Gastroesophageal sphincter (tissue), 4 donors: Measurements from ENCODE around the gene AZIN2. TPM values are rescaled to one million over a fixed set of nuclear protein-coding genes. Genes with fewer than 3 reads are reported as not detected.

ENCODE experiments used
- ATAC-seq: fragments of 150-250 bp; one replicate; pipeline ENCODE4 v1.9.1; 2016; ENCODE audit warnings: mild to moderate bottlenecking, moderate library complexity
- H3K27ac ChIP-seq, 4 donors: fragments of 200-600 bp; sonication (generic) in 3 of 4; 1 replicate in 3 of 4; 2 replicates in 1 of 4; pipeline ENCODE4 v1.5.1; 2016 to 2019
- H3K27me3 ChIP-seq: fragments of 200-600 bp; sonication (generic); one replicate; pipeline ENCODE4 v1.5.1; 2019
- H3K36me3 ChIP-seq, 2 donors: fragments of 200-600 bp; sonication (generic); one replicate each; pipeline ENCODE4 v1.5.1; 2019; ENCODE audit warnings: control low read depth in 1 of 2
- H3K4me1 ChIP-seq, 3 donors: fragments of 200-600 bp; sonication (generic); 1 replicate in 2 of 3; 2 replicates in 1 of 3; pipeline ENCODE4 v1.5.1; 2016 to 2019; ENCODE audit warnings: control low read depth in 2 of 3
- H3K4me3 ChIP-seq, 2 donors: fragments of 200-600 bp; sonication (generic); one replicate each; pipeline ENCODE4 v1.5.1; 2019; ENCODE audit warnings: mild to moderate bottlenecking in 1 of 2, moderate library complexity in 1 of 2
- H3K9me3 ChIP-seq, 3 donors: fragments of 200-600 bp; sonication (generic); one replicate each; pipeline ENCODE4 v1.5.1; 2017 to 2019; ENCODE audit warnings: control low read depth in 2 of 3
- EP300 ChIP-seq: sonication (generic); formaldehyde crosslinking; IDR thresholded peaks from one replicate; pipeline ENCODE4 v1.6.1; 2017; ENCODE audit warnings: antibody characterized with exemption, mild to moderate bottlenecking
- POLR2A ChIP-seq, 2 donors: fragments of 450-650 bp; IDR thresholded peaks; one replicate each; pipeline ENCODE4 v1.6.1; 2017; ENCODE audit warnings: antibody characterized with exemption in 2 of 2, mild to moderate bottlenecking in 2 of 2, moderate library complexity in 1 of 2
- POLR2AphosphoS5 ChIP-seq: sonication (generic); formaldehyde crosslinking; IDR thresholded peaks from one replicate; pipeline ENCODE4 v1.6.1; 2017; ENCODE audit warnings: antibody characterized with exemption
- WGBS, 2 donors: methylation state at CpG; one replicate each; pipeline ENCODE4 v1.1.5; 2018; ENCODE audit warnings: low coverage in 1 of 2; 5-methylcytosine and 5-hydroxymethylcytosine counted together
- total RNA-seq, 4 donors: library from RNA; depleted of rRNA; stranded (reverse); fragments of >200 nt; gene quantifications; one replicate each; pipeline ENCODE4 v1.1.0, GENCODE V29; 2016
- TF ChIP-seq, protein P1 (sequence below), 4 experiments: fragments of 200-600 bp in 2 of 4; fragments of 450-650 bp in 2 of 4; sonication (generic) in 1 of 4; IDR thresholded peaks; one replicate each; pipeline ENCODE4 v1.5.1; 2017 to 2019; ENCODE audit warnings: antibody characterized with exemption in 4 of 4, mild to moderate bottlenecking in 2 of 4, moderate library complexity in 2 of 4

The AZIN2 gene
- total RNA-seq, 4 donors from 2014 or later = 0.31 to 6.4 (median 2.8) TPM

DNA sequence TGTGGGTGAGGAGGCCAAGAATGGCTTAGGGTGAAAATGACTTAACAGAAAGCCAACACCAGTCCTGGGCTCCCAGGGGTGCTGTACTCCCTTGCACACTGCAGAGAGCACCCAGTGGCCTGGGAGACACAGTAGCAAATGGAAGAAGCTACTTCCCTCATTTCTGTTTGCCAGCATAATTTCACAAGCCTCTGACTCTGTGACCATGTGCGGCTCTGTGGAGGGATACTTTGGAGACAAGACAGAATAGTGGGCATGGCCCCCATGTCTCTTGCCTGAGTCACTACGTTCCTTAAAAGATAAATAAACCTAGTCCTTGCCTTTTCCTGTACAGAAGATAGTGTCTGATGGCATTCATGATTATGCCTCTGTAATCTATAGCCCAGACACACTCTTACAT is 62.7 kb downstream of the AZIN2 start:
- Histone ChIP-seq H3K4me3 (no peak overlapping the region), H3K27me3 (no peaks in the 10 kb centered on the region), H3K27ac (peak overlapping the region in 1 of 4 donors; percentile 33), H3K9me3 (no peaks in the 10 kb centered on the region), H3K36me3 (peaks cover 0 to 42% of the 10 kb centered on the region in 2 donors), H3K4me1 (peaks cover 0 to 27% (median 9%) of the 10 kb centered on the region in 3 donors)
- 38 to 50% methylated on average over 2 of the region's 2 CpGs for WGBS, 2 donors
- no peak for ATAC-seq
- TF ChIP-seq POLR2A (IDR thresholded peaks at IDR 0.05) = no peak
- TF ChIP-seq, protein P1, sequence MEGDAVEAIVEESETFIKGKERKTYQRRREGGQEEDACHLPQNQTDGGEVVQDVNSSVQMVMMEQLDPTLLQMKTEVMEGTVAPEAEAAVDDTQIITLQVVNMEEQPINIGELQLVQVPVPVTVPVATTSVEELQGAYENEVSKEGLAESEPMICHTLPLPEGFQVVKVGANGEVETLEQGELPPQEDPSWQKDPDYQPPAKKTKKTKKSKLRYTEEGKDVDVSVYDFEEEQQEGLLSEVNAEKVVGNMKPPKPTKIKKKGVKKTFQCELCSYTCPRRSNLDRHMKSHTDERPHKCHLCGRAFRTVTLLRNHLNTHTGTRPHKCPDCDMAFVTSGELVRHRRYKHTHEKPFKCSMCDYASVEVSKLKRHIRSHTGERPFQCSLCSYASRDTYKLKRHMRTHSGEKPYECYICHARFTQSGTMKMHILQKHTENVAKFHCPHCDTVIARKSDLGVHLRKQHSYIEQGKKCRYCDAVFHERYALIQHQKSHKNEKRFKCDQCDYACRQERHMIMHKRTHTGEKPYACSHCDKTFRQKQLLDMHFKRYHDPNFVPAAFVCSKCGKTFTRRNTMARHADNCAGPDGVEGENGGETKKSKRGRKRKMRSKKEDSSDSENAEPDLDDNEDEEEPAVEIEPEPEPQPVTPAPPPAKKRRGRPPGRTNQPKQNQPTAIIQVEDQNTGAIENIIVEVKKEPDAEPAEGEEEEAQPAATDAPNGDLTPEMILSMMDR (IDR thresholded peaks at IDR 0.05) = no peak
- no peak for TF ChIP-seq EP300
- no peak for TF ChIP-seq POLR2AphosphoS5

DNA sequence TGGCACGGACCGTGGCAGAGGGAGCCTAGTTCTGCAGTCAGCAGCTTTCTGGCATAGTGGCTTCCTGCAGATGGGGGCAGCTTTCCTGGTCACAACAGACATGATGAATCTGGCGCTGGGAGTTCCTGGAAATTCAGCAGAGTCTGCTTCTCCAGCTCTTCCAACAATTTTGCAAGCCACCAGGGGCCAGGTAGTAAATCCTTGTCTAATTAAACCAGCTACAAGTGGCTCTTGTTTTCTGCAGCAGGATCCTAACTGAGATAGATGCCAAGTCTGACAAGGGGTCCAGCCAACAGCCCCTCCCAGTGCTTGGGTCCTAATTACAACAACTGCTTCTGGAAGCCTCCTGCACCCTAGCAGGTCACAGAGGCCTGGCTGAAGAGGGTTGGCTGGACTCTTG is 65.0 kb downstream of the AZIN2 start:
- no peak overlapping the region for H3K4me3 ChIP-seq
- TF ChIP-seq POLR2A (IDR thresholded peaks at IDR 0.05) = no peak
- TF ChIP-seq EP300 = no peak
- TF ChIP-seq, protein P1 (IDR thresholded peaks at IDR 0.05) = no peak
- no peak for TF ChIP-seq POLR2AphosphoS5
- no peaks in the 10 kb centered on the region for H3K27me3 ChIP-seq
- no peaks in the 10 kb centered on the region for H3K9me3 ChIP-seq
- no CpG with 5 or more reads among the region's 3 CpGs for WGBS, 2 donors
- no peak for ATAC-seq
- peaks cover 0 to 24% (median 9%) of the 10 kb centered on the region in 3 donors for H3K4me1 ChIP-seq
- H3K36me3 ChIP-seq = peaks cover 0 to 50% of the 10 kb centered on the region in 2 donors
- no peak overlapping the region for H3K27ac ChIP-seq

DNA sequence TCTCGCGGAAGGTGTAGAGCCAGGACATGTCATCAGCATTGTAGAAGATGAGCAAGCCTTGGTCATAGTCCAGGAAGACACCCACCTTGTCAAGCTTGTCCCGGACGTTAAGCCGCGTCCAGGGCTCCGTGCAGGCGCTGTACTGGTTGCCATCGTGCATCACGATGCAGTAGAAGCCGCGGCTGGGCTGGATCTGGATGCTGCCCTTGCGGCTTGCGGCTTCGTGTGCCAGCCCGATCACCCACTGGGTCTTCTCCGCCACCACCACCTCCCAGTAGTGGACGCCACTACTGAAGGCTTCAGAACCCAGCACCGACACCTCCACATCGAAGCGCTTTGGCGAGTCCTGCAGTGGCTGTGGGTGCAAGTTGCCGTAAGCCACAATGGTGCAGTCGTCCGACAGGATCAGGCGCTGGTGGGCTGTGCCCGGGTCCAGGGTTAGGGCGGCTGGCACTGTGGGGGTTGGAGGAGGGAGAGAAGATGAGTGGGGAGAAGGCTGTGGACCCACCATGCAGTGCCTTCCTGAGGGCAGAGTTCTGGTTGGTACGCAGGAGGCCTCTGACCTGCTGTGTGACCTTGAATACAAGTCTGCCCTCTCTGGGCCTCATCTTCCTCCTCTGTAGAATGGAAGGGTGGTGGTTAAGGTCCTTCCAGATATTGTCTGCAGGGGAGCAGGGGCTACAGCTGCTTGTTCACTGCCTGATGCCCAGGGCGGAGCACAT is 66.5 kb downstream of the AZIN2 start:
- H3K27me3 ChIP-seq = no peaks in the 10 kb centered on the region
- TF ChIP-seq POLR2A (IDR thresholded peaks at IDR 0.05) (no peak), POLR2AphosphoS5 (no peak), EP300 (no peak)
- TF ChIP-seq, protein P1 (IDR thresholded peaks at IDR 0.05) = no peak
- peaks cover 0 to 56% of the 10 kb centered on the region in 2 donors for H3K36me3 ChIP-seq
- H3K4me1 ChIP-seq = peaks cover 0 to 29% (median 9%) of the 10 kb centered on the region in 3 donors
- H3K4me3 ChIP-seq = no peak overlapping the region
- H3K27ac ChIP-seq = no peak overlapping the region
- WGBS, 2 donors = 94 to 100% methylated on average over 2 to 15 of the region's 30 CpGs
- no peaks in the 10 kb centered on the region for H3K9me3 ChIP-seq
- ATAC-seq = no peak

DNA sequence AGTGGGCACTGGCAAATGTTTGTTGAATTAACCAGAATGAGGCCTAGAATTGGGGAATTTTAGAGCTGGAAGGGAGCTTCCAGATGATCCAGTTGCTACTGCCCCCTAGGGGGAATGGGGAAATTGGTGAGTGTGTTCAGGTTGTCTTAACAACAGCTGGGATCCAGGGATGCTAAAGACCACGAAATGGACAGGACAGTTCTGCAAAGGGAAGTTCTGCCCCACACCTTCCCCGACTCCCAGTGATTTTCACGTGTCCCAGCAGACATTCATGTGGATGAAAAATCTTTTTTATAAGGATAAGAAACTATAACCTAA is 67.0 kb downstream of the AZIN2 start:
- no peak for ATAC-seq
- 79% methylated on average over 3 of the region's 3 CpGs; no CpG with 5 or more reads in 1 of the 2 donors for WGBS, 2 donors
- Histone ChIP-seq H3K4me3 (no peak overlapping the region), H3K4me1 (peaks cover 0 to 29% (median 8%) of the 10 kb centered on the region in 3 donors), H3K36me3 (peaks cover 0 to 56% of the 10 kb centered on the region in 2 donors), H3K9me3 (no peaks in the 10 kb centered on the region), H3K27ac (no peak overlapping the region), H3K27me3 (no peaks in the 10 kb centered on the region)
- TF ChIP-seq, protein P1 (IDR thresholded peaks at IDR 0.05) = no peak
- no peak for TF ChIP-seq POLR2AphosphoS5
- no peak for TF ChIP-seq EP300
- TF ChIP-seq POLR2A (IDR thresholded peaks at IDR 0.05) = no peak

DNA sequence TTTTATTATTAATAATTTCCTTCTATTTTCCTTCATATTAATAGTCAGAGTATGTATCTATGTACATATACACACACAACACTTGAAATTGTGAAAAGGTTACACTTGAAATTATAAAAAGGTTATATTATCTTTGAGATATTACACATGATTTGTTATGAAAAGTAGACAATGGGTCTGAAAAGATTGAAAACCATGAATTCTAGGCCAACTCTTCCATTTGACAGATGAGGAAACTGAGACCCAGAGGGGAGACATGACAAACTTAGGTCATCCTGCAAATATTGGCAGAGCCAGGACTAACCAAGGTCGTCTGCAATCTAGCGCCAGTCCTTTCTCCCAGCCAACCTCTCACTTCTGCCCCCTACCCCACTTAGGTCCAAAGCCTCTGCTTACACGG is 67.7 kb downstream of the AZIN2 start:
- H3K4me3 ChIP-seq = no peak overlapping the region
- no peak for ATAC-seq
- H3K27ac ChIP-seq = no peak overlapping the region
- TF ChIP-seq POLR2AphosphoS5 (no peak), EP300 (no peak), POLR2A (IDR thresholded peaks at IDR 0.05) (no peak)
- TF ChIP-seq, protein P1 (IDR thresholded peaks at IDR 0.05) = no peak
- peaks cover 0 to 56% of the 10 kb centered on the region in 2 donors for H3K36me3 ChIP-seq
- H3K27me3 ChIP-seq = no peaks in the 10 kb centered on the region
- WGBS, 2 donors = 72 to 100% methylated on average over 3 of the region's 3 CpGs
- peaks cover 0 to 29% (median 4%) of the 10 kb centered on the region in 3 donors for H3K4me1 ChIP-seq
- no peaks in the 10 kb centered on the region for H3K9me3 ChIP-seq
